HCT116 (cell line): ENCODE results near the gene GPM6B. TPM values are rescaled to one million over a fixed set of nuclear protein-coding genes. Genes with fewer than 3 reads are reported as not detected.

Source experiments
- ATAC-seq: fragments of 200-7000 bp; cut with Tn5 transposase; 2 replicates; pipeline ENCODE4 v1.9.1; 2020; ENCODE audit warnings: mild to moderate bottlenecking, moderate library complexity
- BruUV-seq: library from RNA; stranded (reverse); fragments of 400-500 nt; replicated peaks from 2 replicates; lab custom pipeline; 2021; lab: Mats Ljungman, UMichigan
- CTCF ChIA-PET: fragments of 300-600 bp; sonication (Branson Sonifier 250); formaldehyde crosslinking; loops from one replicate; lab custom pipeline; 2021; ENCODE audit warnings: antibody characterized with exemption; lab: Charles Lee
- POLR2A ChIA-PET: fragments of 300-600, 350-600 bp; sonication (Branson Sonifier 250); formaldehyde crosslinking; loops from one replicate; lab custom pipeline; 2021; ENCODE audit warnings: antibody characterized with exemption; lab: Charles Lee
- RAD21 ChIA-PET, 2 experiments: fragments of 300-600 bp; sonication (Branson Sonifier 250); formaldehyde crosslinking; loops; one replicate each; lab custom pipeline; 2023; ENCODE audit warnings: low total read pairs in 2 of 2; ENCODE audit not compliant: uncharacterized antibody in 2 of 2, unreplicated experiment in 2 of 2, low non-redundant PET in 1 of 2; lab: Charles Lee
- DNase-seq: peaks from one replicate; pipeline ENCODE4 v3.0.0-alpha.2; 2010; ENCODE audit warnings: low read depth, low spot score
- H2AFZ ChIP-seq: fragments of 200-600 bp; shearing (Covaris generic), sonication (generic); 2 replicates; pipeline ENCODE4 v1.6.1; 2017; ENCODE audit warnings: low read depth, mixed run types, mixed read lengths, antibody characterized with exemption, low read length; ENCODE audit not compliant: poor library complexity, severe bottlenecking
- H3K27ac ChIP-seq: 2 replicates; pipeline ENCODE4 v1.5.1; 2012; ENCODE audit warnings: low read depth, low read length
- H3K27me3 ChIP-seq: fragments of 200-600 bp; sonication (generic); 2 replicates; pipeline ENCODE4 v1.6.1; 2016; ENCODE audit warnings: mixed run types, low read length, mixed read lengths; ENCODE audit not compliant: insufficient read depth
- H3K36me3 ChIP-seq, 2 experiments: fragments of 200-500 bp in 1 of 2; fragments of 200-600 bp in 1 of 2; sonication (Bioruptor generic) in 1 of 2; sonication (generic) in 1 of 2; 2 replicates each; pipeline versions ENCODE4 v1.5.1 to v1.6.1; 2014 to 2016; ENCODE audit warnings: low read length in 2 of 2, inconsistent platforms in 1 of 2, mixed read lengths in 1 of 2, mixed run types in 1 of 2; ENCODE audit not compliant: insufficient read depth in 2 of 2, control insufficient read depth in 1 of 2
- H3K4me1 ChIP-seq, 2 experiments: fragments of 200-600 bp in 1 of 2; sonication (generic) in 1 of 2; 2 replicates each; pipeline versions ENCODE4 v1.5.1 to v1.6.1; 2012 to 2017; ENCODE audit warnings: low read length in 2 of 2, inconsistent platforms in 1 of 2, mild to moderate bottlenecking in 1 of 2, mixed read lengths in 1 of 2, mixed run types in 1 of 2, moderate library complexity in 1 of 2; ENCODE audit not compliant: insufficient read depth in 2 of 2, control insufficient read depth in 1 of 2
- H3K4me2 ChIP-seq: fragments of 200-600 bp; sonication (generic); 2 replicates; pipeline ENCODE4 v1.6.1; 2017; ENCODE audit warnings: mixed run types, low read length, mixed read lengths
- H3K4me3 ChIP-seq, 2 experiments: fragments of 200-600 bp in 1 of 2; sonication (generic) in 1 of 2; replicated peaks in 1 of 2; 2 replicates each; pipeline ENCODE4 v1.5.1; 2011 to 2016; ENCODE audit warnings: low read length in 2 of 2, control low read depth in 1 of 2, low read depth in 1 of 2, mild to moderate bottlenecking in 1 of 2, mixed read lengths in 1 of 2, mixed run types in 1 of 2
- H3K79me2 ChIP-seq: fragments of 200-600 bp; sonication (generic); 2 replicates; pipeline ENCODE4 v1.6.1; 2017; ENCODE audit warnings: mild to moderate bottlenecking, mixed run types, low read length, moderate library complexity, mixed read lengths; ENCODE audit not compliant: insufficient read depth
- H3K9ac ChIP-seq: fragments of 200-600 bp; sonication (generic); 2 replicates; pipeline ENCODE4 v1.6.1; 2016; ENCODE audit warnings: low read length, mixed read lengths
- H3K9me2 ChIP-seq: fragments of 200-600 bp; sonication (generic), shearing (Covaris generic); 2 replicates; pipeline ENCODE4 v1.6.1; 2017; ENCODE audit warnings: mixed run types, mild to moderate bottlenecking, moderate library complexity; ENCODE audit not compliant: insufficient read depth
- H3K9me3 ChIP-seq, 2 experiments: fragments of 200-500 bp in 1 of 2; fragments of 200-600 bp in 1 of 2; sonication (Bioruptor generic) in 1 of 2; sonication (generic) in 1 of 2; 2 replicates each; pipeline ENCODE4 v1.6.1; 2014 to 2017; ENCODE audit warnings: low read length in 2 of 2, mixed read lengths in 2 of 2, inconsistent platforms in 1 of 2, low read depth in 1 of 2, mild to moderate bottlenecking in 1 of 2, mixed run types in 1 of 2, moderate library complexity in 1 of 2; ENCODE audit not compliant: control insufficient read depth in 1 of 2, insufficient read depth in 1 of 2
- H4K20me1 ChIP-seq: fragments of 200-600 bp; sonication (generic), shearing (Covaris generic); 2 replicates; pipeline ENCODE4 v1.6.1; 2017; ENCODE audit warnings: mixed run types, mild to moderate bottlenecking, moderate library complexity; ENCODE audit not compliant: insufficient read depth
- ATF3 ChIP-seq: IDR thresholded peaks from 2 replicates; pipeline ENCODE4 v1.6.1; 2012
- CBX3 ChIP-seq: IDR thresholded peaks from 2 replicates; pipeline ENCODE4 v1.6.1; 2012; ENCODE audit warnings: low read depth
- CEBPB ChIP-seq: IDR thresholded peaks from 2 replicates; pipeline ENCODE4 v1.6.1; 2012; ENCODE audit warnings: low read depth
- EGR1 ChIP-seq: IDR thresholded peaks from 2 replicates; pipeline ENCODE4 v1.6.1; 2012; ENCODE audit warnings: low read depth
- EZH2 ChIP-seq: fragments of 200-600 bp; sonication (generic); IDR thresholded peaks from 2 replicates; pipeline ENCODE4 v1.6.1; 2017; ENCODE audit warnings: antibody characterized with exemption, mixed run types
- EZH2phosphoT487 ChIP-seq: fragments of 200-600 bp; IDR thresholded peaks from 2 replicates; pipeline ENCODE4 v1.6.1; 2018; ENCODE audit warnings: antibody characterized with exemption, borderline replicate concordance
- FOSL1 ChIP-seq: IDR thresholded peaks from 2 replicates; pipeline ENCODE4 v1.6.1; 2012; ENCODE audit warnings: low read depth
- JUND ChIP-seq: IDR thresholded peaks from 2 replicates; pipeline ENCODE4 v1.6.1; 2012
- POLR2AphosphoS5 ChIP-seq: IDR thresholded peaks from 2 replicates; pipeline ENCODE4 v1.6.1; 2011; ENCODE audit warnings: mild to moderate bottlenecking, low read depth, low read length, moderate library complexity
- RAD21 ChIP-seq: IDR thresholded peaks from 2 replicates; pipeline ENCODE4 v1.6.1; 2012; ENCODE audit warnings: low read depth, mild to moderate bottlenecking
- REST ChIP-seq: IDR thresholded peaks from 2 replicates; pipeline ENCODE4 v1.6.1; 2012; ENCODE audit warnings: low read depth
- SIN3A ChIP-seq: IDR thresholded peaks from 2 replicates; pipeline ENCODE4 v1.6.1; 2012; ENCODE audit warnings: low read depth
- SRF ChIP-seq: IDR thresholded peaks from 2 replicates; pipeline ENCODE4 v1.6.1; 2012; ENCODE audit warnings: low read depth
- TCF7L2 ChIP-seq: IDR thresholded peaks from 2 replicates; pipeline ENCODE4 v1.7.0; 2011; ENCODE audit warnings: borderline replicate concordance, inconsistent platforms; ENCODE audit not compliant: insufficient read depth, insufficient read length; ENCODE audit errors: extremely low read depth
- YY1 ChIP-seq: IDR thresholded peaks from 2 replicates; pipeline ENCODE4 v1.6.1; 2011; ENCODE audit warnings: low read length, low read depth, moderate library complexity, mild to moderate bottlenecking; ENCODE audit not compliant: insufficient replicate concordance; ENCODE audit errors: extremely low read depth
- ZBTB33 ChIP-seq: IDR thresholded peaks from 2 replicates; pipeline ENCODE4 v1.6.1; 2011; ENCODE audit warnings: mild to moderate bottlenecking, low read length, moderate library complexity; ENCODE audit not compliant: insufficient replicate concordance; ENCODE audit errors: extremely low read depth
- ZFX ChIP-seq: fragments of 450-650 bp; IDR thresholded peaks from 2 replicates; pipeline ENCODE4 v1.6.1; 2017
- ZNF274 ChIP-seq: fragments of 200-500 bp; sonication (Bioruptor generic); IDR thresholded peaks from 2 replicates; pipeline ENCODE4 v1.6.1; 2014; ENCODE audit warnings: mild to moderate bottlenecking, low read depth, low read length, inconsistent platforms
- intact Hi-C: fragments of 100-400 bp; cut with micrococcal nuclease; formaldehyde crosslinking; loops from 2 replicates; pipeline ENCODE4 v1.10.0; 2022
- total RNA-seq: library from RNA; stranded (reverse); gene quantifications from one replicate; pipeline ENCODE4 v1.2.1, GENCODE V29; 2021; ENCODE audit not compliant: unreplicated experiment
- TF ChIP-seq, protein P1 (sequence below), 3 experiments: fragments of 200-600 bp in 1 of 3; sonication (generic) in 1 of 3; IDR thresholded peaks in 2 of 3; conservative IDR thresholded peaks in 1 of 3; 2 replicates each; pipeline ENCODE4 v1.5.1; 2012 to 2017; ENCODE audit warnings: low read depth in 2 of 3, low read length in 2 of 3, antibody characterized with exemption in 1 of 3, borderline replicate concordance in 1 of 3, control low read depth in 1 of 3, mild to moderate bottlenecking in 1 of 3, mixed read lengths in 1 of 3, mixed run types in 1 of 3, moderate library complexity in 1 of 3; ENCODE audit not compliant: insufficient read depth in 1 of 3

GPM6B gene
- total RNA-seq, 1 experiment from 2014 or later = 0.07 TPM

DNA sequence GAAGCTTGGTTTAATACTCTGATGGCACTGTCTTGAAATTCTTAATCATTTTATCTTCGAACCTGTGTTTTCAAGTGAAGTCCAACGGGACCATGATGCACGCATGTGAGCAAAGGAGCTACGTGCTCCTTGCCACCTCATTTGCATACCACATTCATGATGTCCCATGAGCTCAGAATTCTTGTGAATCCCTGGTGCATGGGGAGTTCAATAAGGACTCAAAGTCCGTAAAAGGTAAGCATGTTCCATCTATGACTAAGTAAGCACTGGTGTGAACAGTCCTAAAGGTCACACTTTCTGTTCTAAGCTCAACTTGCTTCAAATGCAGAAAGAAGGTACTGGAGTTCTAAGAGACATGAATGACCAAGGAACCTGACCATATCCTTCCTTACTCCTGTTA is 13.1 kb upstream of the GPM6B start:
- CTCF ChIA-PET = no interaction called here

More for the DNA sequence above, 13.1 kb upstream of the GPM6B start:
- intact Hi-C loops = no loop called here
- no peak for TF ChIP-seq RAD21
- no peak for TF ChIP-seq CBX3
- no peak for TF ChIP-seq JUND
- no peak for TF ChIP-seq REST
- TF ChIP-seq ATF3 = no peak
- TF ChIP-seq EGR1 = no peak
- no peak for TF ChIP-seq TCF7L2
- no peak for TF ChIP-seq SRF
- no peak for TF ChIP-seq ZBTB33
- TF ChIP-seq, protein P1, sequence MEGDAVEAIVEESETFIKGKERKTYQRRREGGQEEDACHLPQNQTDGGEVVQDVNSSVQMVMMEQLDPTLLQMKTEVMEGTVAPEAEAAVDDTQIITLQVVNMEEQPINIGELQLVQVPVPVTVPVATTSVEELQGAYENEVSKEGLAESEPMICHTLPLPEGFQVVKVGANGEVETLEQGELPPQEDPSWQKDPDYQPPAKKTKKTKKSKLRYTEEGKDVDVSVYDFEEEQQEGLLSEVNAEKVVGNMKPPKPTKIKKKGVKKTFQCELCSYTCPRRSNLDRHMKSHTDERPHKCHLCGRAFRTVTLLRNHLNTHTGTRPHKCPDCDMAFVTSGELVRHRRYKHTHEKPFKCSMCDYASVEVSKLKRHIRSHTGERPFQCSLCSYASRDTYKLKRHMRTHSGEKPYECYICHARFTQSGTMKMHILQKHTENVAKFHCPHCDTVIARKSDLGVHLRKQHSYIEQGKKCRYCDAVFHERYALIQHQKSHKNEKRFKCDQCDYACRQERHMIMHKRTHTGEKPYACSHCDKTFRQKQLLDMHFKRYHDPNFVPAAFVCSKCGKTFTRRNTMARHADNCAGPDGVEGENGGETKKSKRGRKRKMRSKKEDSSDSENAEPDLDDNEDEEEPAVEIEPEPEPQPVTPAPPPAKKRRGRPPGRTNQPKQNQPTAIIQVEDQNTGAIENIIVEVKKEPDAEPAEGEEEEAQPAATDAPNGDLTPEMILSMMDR (IDR thresholded peaks at IDR 0.05 in 2 of 3, conservative IDR thresholded peaks at IDR 0.05 in 1 of 3; ENCODE audit: borderline replicate concordance in 1 of 3, insufficient read depth in 1 of 3, low read depth in 2 of 3, low read length in 2 of 3) = no peak
- TF ChIP-seq EZH2 = no peak
- TF ChIP-seq POLR2AphosphoS5 = no peak
- no peak for TF ChIP-seq ZFX
- no peak for TF ChIP-seq ZNF274
- no peak for TF ChIP-seq SIN3A
- no peak for TF ChIP-seq YY1
- TF ChIP-seq CEBPB = no peak
- TF ChIP-seq EZH2phosphoT487 = no peak
- no peak for TF ChIP-seq FOSL1
- DNase-seq = no peak
- no peak for ATAC-seq
- no peaks in the 10 kb centered on the region for H3K9me2 ChIP-seq
- no peak overlapping the region for H3K27ac ChIP-seq
- ChIA-PET POLR2A (no interaction called here), RAD21 (no interaction called here)
- H3K4me2 ChIP-seq = no peak overlapping the region
- no peaks in the 10 kb centered on the region for H3K4me1 ChIP-seq
- no TSS peak for BruUV-seq
- H2AFZ ChIP-seq = no peak overlapping the region
- no peaks in the 10 kb centered on the region for H4K20me1 ChIP-seq
- H3K27me3 ChIP-seq = no peaks in the 10 kb centered on the region
- no peaks in the 10 kb centered on the region for H3K9me3 ChIP-seq
- H3K4me3 ChIP-seq = no peak overlapping the region
- H3K9ac ChIP-seq = no peak overlapping the region
- H3K79me2 ChIP-seq = no peaks in the 10 kb centered on the region
- no peaks in the 10 kb centered on the region for H3K36me3 ChIP-seq
